Measurements from ENCODE around the gene ADAMTS12.

The ADAMTS12 gene

DNA sequence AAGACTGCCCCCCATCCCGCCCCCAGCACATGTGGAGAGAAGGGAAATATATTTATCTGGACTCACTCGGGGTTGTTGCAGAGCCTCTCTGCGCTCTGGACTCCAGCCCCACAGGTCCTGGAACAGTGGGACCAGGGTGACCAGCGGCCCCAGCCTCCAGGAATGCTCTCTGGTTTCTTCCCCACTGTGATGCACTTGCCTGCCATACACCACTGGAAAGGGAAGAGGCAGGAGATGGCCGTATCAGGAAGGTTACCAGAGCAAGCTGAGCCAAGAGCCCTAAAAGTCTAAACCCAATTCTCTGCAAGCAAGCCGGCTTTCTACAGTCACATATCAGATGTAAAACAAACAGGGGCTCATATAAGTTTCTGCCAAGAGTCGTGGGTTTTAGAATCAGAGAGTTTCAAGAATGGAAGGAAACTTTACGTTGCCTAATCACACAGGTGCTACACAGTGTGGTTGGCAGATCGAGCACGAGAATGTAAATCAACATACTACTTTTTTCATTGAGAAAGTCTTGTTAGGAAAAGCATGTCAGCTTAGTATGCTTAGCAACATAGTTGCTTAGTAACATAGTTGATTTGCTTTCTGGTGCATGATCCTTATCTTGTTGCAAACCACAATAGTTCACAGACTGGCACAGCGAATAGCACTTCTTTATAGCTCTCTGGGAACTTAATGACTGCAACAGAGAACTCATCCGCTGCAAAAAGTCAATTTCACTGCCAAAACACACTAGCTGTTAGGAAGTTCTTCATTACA lies 249.9 kb downstream of the ADAMTS12 start:
- no peak for DNase-seq

DNA sequence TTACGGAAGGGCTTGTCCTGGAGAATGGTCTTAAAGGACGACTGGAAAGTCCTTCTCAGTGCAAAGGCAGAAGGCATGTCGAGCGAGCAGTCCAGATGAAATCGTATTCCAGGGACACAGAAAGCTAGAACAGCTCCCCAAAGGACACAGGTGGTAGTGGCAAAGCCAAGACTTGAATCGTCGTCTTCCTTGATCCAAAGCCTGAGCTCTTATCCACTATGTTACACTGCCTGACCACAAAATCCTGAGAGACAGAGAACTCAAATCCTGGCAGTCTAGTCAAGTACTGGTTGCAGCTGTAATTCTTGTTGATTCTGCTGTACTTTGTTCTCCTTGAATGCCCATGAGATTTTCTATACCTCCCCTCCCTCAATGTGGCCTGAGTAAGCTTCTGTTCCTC lies 252.3 kb downstream of the ADAMTS12 start:
- no peak for DNase-seq

DNA sequence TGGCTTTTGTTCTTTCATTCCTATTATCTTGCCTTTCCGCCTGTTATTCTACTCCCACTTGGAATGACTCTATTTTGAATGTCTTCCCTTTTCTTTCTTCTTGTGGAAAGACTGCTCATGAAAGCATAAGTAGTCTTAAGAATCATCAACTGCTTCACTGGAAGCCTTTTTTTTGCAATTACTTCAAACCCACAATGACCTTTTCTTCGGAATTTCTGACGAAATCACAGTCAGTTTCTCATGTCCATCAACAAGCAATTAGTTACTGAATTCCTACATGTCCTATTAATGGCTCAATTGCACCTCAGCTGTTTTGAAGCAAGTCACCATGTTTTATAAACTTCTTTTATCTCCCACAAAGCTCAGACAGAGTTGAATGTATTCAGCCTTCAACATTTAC lies 254.8 kb downstream of the ADAMTS12 start:
- DNase-seq, result no peak

DNA sequence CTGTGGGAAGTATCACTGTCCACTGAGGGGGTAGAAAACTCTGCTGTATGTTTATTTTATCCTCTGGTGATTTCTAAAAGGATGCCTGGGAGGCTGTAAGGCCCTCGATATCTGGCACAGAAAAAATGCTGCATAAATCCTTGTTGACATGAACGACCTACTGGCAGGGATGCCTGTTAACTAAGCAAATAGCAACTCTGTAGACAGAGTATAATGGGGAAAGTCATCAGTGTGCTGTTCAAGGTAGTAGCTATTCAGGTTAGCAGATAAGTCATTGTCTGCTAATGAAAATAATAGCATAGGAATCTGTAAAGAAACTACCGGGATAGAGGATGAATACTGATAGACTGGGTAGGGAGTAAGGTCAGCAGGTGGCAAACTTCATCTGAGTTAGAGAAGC lies 256.2 kb downstream of the ADAMTS12 start:
- DNase-seq, result no peak

DNA sequence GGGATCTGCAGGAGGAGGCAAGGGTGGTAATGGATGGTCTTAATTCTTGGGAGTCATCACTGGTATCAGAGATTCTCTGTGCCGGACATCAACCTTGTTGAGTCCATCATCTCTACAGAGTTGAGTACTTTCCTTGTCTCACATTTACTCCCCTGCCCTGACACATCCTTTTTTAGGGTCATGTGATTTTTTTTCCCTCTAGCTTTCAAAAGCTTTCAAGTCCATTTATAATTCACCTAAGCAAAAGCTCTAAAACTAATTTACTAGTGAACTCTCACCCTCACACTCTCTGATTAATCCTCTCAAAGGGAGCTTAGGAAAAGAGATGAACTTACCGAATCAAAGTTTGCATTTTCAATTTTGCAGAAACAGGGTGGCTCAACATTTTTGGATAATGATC lies 258.1 kb downstream of the ADAMTS12 start:
- DNase-seq, result no peak

DNA sequence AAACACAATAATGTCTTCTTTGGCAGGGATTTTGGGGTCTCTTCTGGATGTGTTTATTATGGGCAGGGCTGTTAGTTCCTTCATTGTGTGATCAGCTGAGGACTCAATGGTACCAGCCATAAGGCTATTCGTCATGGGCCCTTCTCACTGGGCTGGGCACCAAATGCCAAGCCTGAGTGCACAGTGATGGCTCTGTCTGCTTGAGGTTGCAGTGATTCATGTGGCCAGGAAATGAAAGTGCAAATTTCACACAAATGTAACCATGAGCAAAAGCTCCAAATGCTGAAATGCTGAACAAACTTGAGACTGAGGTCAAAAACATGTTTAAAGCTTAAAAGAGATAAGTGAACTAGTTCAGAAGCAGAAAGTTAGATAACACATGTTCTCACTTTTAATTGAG lies 260.0 kb downstream of the ADAMTS12 start:
- DNase-seq, result no peak

DNA sequence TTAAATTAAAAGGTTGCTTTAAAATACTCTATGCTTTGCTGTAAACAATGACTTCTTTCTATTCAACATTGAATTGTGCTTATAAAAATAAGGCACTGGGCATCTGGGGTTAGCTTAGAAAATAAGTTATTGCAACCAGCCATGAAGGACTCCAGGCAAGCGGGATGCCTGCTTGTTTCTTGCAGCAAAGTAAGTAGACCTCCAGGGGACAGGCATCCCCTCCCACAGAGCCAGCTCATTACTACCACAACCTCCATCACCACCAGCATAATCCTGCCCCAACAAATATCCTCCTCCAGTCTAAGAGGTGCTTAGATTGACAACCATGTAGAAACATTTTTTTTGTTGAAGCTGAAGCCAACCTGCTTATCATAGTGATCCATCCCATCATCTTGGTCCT lies 260.7 kb downstream of the ADAMTS12 start:
- DNase-seq, result no peak

DNA sequence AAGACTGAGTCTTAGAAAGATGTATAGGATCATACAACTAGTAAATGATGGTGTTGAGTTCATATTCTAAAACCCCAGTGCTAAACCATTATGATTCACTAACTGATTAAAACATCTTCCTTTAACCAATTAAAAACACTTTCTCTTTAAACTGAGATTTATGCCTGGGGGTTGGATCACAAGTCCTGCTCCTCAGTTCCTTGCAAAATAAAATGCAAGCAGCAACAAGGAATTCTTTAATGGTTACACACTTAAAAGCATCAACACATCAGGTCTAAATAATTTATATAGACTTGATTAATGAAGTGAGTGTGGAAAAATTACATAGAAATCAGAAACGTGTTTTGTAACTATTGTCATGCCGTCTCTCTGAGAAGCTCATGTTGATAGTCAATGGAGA lies 261.8 kb downstream of the ADAMTS12 start:
- no peak for DNase-seq

DNA sequence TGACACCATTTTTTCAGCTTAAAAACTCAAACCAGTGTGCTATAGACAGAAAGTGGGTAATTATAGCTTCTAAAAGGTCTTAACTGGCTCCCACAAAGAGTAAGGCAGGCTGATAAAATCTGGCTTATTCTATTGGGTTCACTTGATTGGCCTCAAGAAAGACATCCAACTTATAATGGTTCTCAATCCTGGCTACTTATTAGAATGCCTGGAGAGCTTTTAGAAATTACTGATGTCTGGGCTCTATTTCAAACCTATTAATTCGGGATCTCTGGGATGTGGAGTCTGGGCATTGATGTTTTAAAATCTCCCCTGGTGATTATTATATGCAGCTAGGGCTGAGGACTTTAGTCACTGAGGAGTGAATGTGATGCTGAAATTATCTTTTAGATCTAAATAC lies 263.0 kb downstream of the ADAMTS12 start:
- DNase-seq, result no peak

DNA sequence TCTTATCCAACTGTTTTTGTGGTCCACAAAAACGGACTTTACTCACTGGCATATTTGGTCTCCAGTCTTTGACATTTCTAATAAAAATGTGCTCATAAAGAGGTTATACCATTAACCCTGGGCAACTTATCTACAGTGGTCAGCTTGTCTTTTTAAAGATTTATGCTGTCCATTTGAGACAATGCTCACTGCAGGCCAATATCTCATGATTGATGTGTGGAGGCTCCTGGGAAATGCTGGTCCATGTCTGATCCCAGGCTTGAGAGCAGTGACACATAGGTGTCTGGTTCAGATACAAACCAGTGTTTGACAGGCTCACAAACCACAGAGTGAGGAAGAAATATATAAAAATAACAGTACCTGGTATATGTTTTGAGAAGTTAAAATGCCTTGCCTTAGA lies 270.3 kb downstream of the ADAMTS12 start:
- DNase-seq, result no peak

DNA sequence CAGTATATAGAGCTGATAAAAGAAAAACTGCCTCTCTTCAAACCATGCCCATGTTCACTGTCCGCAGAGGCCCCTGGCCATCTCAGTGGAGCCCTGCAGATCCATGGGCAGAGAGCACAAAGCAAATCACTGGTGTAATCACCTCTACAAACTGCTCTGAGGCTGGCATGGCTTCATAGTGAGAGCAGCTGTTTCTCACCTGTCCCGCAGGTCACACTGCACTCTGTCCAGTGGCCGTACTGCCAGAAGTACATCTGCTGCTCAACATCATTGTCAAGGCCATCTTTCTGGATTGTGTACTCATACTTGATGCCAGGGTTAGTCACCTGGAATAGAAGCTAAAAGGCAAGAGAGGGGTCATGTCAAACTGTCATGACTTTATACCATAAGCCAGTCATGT lies 277.8 kb downstream of the ADAMTS12 start:
- DNase-seq, result no peak

DNA sequence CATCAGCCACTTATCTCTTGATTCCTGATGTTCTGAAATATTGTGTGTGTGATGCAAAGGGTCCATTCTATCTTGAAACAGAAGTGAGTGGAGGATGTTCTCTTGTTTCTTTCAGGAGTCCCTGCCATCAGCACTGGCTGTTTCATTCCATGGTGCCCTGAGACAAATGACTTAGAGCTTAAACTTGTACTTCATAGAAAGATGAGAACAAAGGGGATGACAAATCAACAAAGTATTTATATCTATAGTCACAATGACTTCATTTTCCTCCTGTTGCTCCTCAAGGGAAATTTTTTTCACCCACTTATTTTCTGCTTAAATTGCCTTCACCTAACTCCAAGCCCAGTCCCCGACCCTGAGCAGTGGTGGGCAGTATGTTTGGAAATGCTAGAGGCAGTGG lies 279.4 kb downstream of the ADAMTS12 start:
- no peak for DNase-seq

DNA sequence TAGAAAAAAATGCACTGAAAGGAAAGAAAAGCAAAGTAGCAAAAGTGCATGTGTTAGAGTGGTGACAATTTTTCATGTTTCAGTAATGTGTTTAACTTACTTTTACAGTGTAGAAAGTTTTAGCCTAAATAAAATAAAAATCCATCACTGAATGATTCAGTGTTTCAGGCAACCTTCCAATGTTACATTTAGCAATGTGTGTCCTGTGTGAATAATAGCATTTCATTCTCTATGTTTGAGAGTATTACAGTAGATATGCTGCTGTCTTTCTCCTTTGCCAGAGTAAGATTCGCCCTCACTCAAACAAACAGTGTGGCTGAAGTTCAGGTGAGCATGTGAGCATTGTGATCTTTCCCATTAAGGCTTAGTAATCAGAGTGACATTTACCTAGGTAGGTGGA lies 279.9 kb downstream of the ADAMTS12 start:
- no peak for DNase-seq

DNA sequence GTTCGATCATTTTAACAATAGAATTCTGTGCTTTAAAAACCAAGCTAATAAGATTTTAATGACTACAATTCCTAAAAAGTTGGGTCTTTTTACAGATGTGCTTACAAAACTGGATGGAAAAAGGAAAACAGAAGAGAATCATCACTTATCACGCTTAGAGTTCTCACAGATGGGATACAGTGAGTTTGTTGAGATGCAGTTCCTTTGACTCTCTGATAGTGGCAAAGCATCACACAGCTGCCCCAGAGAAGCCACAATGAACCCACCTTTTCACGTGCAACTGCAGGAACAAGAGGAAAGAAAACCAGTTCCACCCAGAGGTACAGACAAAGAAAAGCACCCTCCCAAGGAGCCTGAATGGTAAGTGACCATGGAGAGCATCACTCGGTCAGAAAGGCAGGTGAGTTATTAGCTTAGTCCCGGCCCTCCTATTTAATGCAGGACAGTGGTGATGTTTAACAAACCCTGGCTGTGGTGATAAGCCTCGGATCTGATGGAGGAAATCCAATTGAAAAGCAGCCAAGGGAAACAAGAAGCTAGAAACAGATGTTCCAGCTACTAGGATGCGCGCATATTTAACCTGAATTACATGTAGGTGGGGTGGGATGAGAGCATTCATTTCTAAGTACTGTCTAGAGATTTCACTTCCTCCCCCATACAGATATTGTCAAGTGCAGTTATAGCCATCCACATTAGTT lies 283.3 kb downstream of the ADAMTS12 start:
- no peak for DNase-seq

DNA sequence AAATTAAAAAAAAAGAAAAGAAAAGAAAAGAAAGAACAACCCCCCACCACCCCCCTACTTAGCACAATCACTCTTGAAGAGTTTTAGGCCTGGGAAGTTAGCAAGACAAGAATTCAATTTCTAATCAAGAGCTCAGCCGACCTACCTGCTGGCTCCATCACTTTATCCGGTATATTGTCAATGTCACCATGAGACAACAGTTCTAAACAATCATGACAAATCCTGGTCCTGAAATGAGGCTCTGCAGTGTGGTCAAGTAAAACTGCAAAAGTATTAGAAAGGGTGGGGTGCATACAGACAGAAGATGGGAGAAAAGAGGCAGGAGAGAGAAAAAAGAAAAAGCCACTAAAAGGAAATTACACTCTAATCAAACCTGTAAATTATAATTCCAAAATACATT lies 287.3 kb downstream of the ADAMTS12 start:
- no peak for DNase-seq

DNA sequence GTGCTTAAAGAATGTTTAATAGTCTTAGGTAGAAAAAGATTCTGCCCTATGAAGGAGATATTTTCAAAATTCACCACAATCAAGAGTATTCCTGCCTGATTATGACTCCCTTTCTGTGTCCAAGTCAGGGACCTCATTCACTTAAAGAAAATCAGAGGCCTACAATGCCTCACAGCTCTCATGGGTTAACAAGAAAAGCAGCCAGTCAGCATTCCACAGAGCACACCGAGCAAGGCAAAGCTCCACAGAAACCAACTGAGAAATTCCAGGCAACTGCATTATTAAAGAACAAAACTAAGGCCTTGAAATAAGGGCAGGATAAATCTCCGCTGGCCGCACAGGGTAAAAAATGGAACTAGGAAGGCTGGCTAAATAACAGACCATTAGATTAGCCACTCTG lies 289.9 kb downstream of the ADAMTS12 start:
- DNase-seq, result no peak

DNA sequence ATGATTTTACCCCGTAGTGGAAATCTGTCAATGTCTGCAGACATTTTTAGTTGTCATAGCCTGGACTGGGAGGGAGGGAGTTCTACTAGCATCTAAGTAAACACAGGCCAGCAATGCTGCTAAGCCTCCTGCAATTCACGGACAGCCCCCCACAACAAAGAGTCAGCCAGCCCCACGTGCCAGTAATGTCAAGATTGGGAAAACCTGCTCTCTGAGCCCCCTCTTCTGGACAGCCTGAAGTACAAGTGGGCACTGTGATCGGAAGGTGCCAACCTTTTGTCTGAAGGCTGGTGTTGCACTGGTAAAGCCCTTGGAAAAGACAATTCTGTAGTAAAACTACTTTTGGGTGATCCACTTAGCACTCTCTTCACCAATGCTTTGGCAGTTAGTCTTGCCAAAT lies 296.5 kb downstream of the ADAMTS12 start:
- no peak for DNase-seq

DNA sequence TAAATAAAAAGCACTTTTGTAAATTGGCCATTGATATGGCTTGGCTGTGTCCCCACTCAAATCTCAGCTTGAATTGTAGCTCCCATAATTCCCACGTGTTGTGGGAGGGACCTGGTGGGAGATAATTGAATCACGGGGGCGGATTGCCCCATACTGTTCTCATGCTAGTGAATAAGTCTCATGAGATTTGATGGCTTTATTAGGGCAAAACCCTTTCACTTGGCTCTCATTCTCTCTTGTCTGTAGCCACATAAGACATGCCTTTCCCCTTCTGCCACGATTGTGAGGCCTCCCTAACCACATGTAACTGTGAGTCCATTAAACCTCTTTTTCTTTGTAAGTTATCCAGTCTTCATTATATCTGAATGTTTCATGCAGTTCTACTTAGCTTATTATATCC lies 297.8 kb downstream of the ADAMTS12 start:
- no peak for DNase-seq

DNA sequence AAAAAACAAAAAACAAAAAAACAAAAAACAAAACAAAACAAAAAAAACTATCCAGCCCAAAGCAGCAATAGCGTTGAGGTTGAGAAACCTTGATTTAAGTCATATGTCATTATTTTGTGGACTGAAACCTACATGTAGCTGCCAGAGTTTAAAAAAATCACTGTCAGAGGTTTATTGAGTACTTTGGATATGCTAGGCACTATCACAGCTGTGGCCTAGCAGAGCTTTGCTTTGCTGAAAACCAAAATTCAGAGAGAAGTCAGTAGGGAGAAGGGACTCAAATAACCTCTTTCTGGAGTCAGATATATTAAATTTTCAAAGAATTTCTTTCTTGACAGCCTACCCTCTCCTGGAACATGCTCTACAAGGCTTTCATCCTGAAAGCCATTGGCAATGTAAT lies 299.5 kb downstream of the ADAMTS12 start:
- DNase-seq, result no peak

DNA sequence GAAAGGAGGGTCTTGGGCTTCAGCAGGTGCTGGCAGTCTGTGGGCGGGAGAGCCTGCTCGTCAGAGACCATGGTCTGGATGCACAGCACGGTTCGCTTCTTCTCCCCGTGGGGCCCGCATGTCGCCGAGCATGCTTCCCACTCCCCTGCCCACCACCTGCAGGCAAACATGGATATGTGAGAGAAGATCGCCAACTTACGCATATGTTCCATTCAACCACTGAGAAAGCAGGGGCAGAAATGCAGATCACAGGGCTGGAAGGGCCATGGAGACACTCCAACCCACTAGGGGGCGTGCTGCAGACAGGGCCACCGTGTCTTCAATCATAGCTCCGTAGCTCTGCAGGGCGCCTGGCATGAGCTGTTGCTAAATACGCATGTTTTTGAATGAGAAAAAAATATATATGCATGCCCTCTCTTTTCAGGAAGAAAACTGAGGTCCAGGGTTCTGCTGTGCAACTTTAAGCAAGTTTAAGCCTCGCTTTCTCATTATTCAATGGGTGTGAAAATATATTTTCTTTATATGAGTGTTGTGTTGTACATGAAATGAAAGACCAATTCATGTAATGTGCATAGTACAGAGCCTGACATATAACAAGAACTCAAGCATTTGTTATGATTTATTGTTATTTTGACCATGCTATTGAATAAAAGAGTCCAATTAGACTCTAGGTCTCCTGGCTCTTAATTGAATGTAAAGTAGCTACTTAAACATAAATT lies 303.0 kb downstream of the ADAMTS12 start:
- DNase-seq, result no peak

DNA sequence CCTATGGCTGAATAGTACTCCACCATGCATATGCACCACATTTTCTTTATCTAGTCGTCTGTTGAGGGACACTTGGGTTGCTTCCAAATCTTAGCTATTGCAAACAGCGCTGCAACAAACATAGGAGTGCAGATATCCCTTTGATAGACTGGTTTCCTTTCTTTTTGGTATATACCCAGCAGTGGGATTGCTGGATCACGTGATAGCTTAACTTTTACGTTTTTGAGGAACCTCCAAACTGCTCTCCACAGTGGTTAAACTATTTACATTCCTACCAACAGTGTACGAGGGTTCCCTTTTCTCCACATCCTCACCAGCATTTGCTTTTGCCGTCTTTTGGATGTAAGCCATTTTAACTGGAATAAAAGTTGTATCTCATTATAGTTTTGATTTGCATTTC lies 308.5 kb downstream of the ADAMTS12 start:
- DNase-seq, result no peak

DNA sequence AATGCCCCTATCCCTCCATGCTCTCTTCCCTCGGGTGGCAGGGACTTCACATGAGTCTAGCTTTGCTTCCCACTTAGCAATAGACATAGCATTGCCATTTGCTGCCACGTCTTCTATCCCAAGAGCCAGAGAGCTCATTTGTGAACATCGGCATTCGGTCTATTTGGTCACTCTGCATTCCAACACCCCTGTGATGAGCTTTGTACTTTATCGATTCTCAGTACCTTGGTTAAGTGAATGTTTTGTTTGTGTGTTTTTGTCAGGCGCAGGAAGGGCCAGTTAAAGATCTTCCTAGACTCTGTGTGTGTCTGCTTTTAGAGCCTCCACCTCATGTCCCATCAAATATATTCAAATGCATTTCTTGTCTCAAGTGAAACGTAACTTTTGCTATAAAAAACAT lies 309.4 kb downstream of the ADAMTS12 start:
- no peak for DNase-seq

DNA sequence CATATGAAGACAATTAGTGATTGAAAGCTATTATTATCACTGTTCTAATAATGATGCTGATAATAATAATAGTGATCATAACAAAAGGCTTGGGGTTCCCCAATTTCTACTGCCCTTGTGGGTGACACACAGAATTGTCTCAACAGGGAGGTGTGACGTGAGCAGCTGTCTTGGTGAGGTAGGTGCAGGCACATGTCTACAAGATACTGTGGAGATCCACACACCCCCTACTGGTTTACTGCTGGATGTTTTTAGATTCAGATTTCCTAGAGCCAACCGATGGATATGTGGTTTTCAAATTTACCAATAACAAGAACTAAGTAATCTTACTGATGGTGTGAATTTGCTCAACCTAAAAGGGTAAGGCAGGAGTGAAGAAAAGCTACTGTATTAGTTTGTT lies 312.0 kb downstream of the ADAMTS12 start:
- DNase-seq, result no peak

DNA sequence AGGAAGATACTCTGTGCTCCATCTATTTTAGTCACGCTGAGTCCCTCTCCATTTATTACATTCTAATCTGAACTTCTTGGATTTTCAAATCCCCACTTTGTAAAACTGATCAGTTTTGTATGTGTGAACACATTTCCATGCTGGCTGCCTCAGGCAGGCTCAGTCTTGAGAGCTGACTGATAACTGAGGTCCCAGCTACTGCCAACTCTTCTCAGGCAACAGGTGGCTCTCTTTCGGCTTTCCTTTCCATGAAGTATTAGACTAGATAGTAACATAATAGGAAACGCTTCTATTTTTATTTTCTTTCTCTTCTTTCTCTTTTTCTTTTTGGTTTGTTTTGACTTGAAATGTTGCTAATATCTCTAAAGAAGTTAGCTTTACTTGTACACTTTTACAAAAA lies 312.6 kb downstream of the ADAMTS12 start:
- no peak for DNase-seq
